Liver (tissue), 9 donors: Measurements from ENCODE around the gene MDGA2. TPM values are rescaled to one million over a fixed set of nuclear protein-coding genes. Genes with fewer than 3 reads are reported as not detected.

Experiments
- DNase-seq: peaks from one replicate; pipeline ENCODE4 v3.0.0-alpha.2; 2017; ENCODE audit warnings: low spot score
- H3K27ac ChIP-seq, 2 donors: one replicate each; pipeline ENCODE4 v1.7.0; 2013; ENCODE audit warnings: inconsistent platforms in 2 of 2, low read length in 2 of 2, control low read depth in 1 of 2, low read depth in 1 of 2, mild to moderate bottlenecking in 1 of 2
- H3K27me3 ChIP-seq, 4 donors: one replicate each; pipeline versions ENCODE4 v1.6.1 to v1.7.0; 2013; ENCODE audit warnings: low read length in 3 of 4, inconsistent platforms in 1 of 4, mild to moderate bottlenecking in 1 of 4, moderate library complexity in 1 of 4; ENCODE audit not compliant: control insufficient read depth in 4 of 4, insufficient read depth in 4 of 4
- H3K36me3 ChIP-seq, 4 donors: one replicate each; pipeline versions ENCODE4 v1.6.1 to v1.7.0; 2013; ENCODE audit warnings: low read length in 3 of 4, mild to moderate bottlenecking in 3 of 4, low read depth in 1 of 4, moderate library complexity in 1 of 4; ENCODE audit not compliant: control insufficient read depth in 4 of 4, insufficient read depth in 3 of 4
- H3K4me1 ChIP-seq, 4 donors: one replicate each; pipeline versions ENCODE4 v1.6.1 to v1.7.0; 2013; ENCODE audit warnings: low read length in 3 of 4, mild to moderate bottlenecking in 3 of 4, moderate library complexity in 1 of 4; ENCODE audit not compliant: control insufficient read depth in 4 of 4, insufficient read depth in 4 of 4
- H3K4me3 ChIP-seq, 3 donors: one replicate each; pipeline versions ENCODE4 v1.6.1 to v1.7.0; 2013; ENCODE audit warnings: low read length in 3 of 3, control low read depth in 1 of 3, low read depth in 1 of 3, mild to moderate bottlenecking in 1 of 3
- H3K9ac ChIP-seq, 2 donors: one replicate each; pipeline ENCODE4 v1.7.0; 2013; ENCODE audit warnings: low read length in 2 of 2, mild to moderate bottlenecking in 2 of 2, moderate library complexity in 2 of 2, control low read depth in 1 of 2, low read depth in 1 of 2
- H3K9me3 ChIP-seq, 4 donors: one replicate each; pipeline versions ENCODE4 v1.6.1 to v1.7.0; 2013; ENCODE audit warnings: low read length in 3 of 4; ENCODE audit not compliant: control insufficient read depth in 4 of 4
- ATF3 ChIP-seq: IDR thresholded peaks from 2 replicates; pipeline ENCODE4 v1.6.1; 2016; ENCODE audit warnings: antibody characterized with exemption
- CTCF ChIP-seq: fragments of 150-350 bp; IDR thresholded peaks from 2 replicates; pipeline ENCODE4 v1.5.1; 2017; ENCODE audit warnings: improper control_type of control experiment, low read depth, low read length; ENCODE audit not compliant: missing input control
- EGR1 ChIP-seq, 2 donors: IDR thresholded peaks; 2 replicates each; pipeline ENCODE4 v1.6.1; 2016 to 2018; ENCODE audit warnings: antibody characterized with exemption in 2 of 2, low read depth in 2 of 2
- FOXA1 ChIP-seq: IDR thresholded peaks from 2 replicates; pipeline ENCODE4 v1.6.1; 2016; ENCODE audit warnings: antibody characterized with exemption
- FOXA2 ChIP-seq: IDR thresholded peaks from 2 replicates; pipeline ENCODE4 v1.6.1; 2016; ENCODE audit warnings: antibody characterized with exemption
- GABPA ChIP-seq, 2 donors: IDR thresholded peaks in 1 of 2; conservative IDR thresholded peaks in 1 of 2; 2 replicates each; pipeline ENCODE4 v1.6.1; 2016; ENCODE audit warnings: antibody characterized with exemption in 2 of 2, mild to moderate bottlenecking in 1 of 2, moderate library complexity in 1 of 2
- HNF4A ChIP-seq, 2 donors: conservative IDR thresholded peaks; 2 replicates each; pipeline ENCODE4 v1.6.1; 2016; ENCODE audit warnings: antibody characterized with exemption in 2 of 2, mild to moderate bottlenecking in 2 of 2
- HNF4G ChIP-seq: IDR thresholded peaks from 2 replicates; pipeline ENCODE4 v1.6.1; 2016; ENCODE audit warnings: antibody characterized with exemption
- JUND ChIP-seq, 2 donors: IDR thresholded peaks; 2 replicates each; pipeline ENCODE4 v1.6.1; 2016; ENCODE audit warnings: antibody characterized with exemption in 2 of 2
- MAX ChIP-seq: IDR thresholded peaks from 2 replicates; pipeline ENCODE4 v1.6.1; 2016; ENCODE audit warnings: antibody characterized with exemption
- NR2F2 ChIP-seq: IDR thresholded peaks from 2 replicates; pipeline ENCODE4 v1.6.1; 2016; ENCODE audit warnings: antibody characterized with exemption
- RAD21 ChIP-seq, 2 donors: IDR thresholded peaks; 2 replicates each; pipeline ENCODE4 v1.6.1; 2016; ENCODE audit warnings: antibody characterized with exemption in 2 of 2, mild to moderate bottlenecking in 2 of 2
- REST ChIP-seq: IDR thresholded peaks from 2 replicates; pipeline ENCODE4 v1.6.1; 2016; ENCODE audit warnings: antibody characterized with exemption, mild to moderate bottlenecking
- RXRA ChIP-seq, 2 donors: IDR thresholded peaks; 2 replicates each; pipeline ENCODE4 v1.6.1; 2017 to 2018; ENCODE audit warnings: antibody characterized with exemption in 2 of 2, mild to moderate bottlenecking in 1 of 2
- SP1 ChIP-seq: IDR thresholded peaks from 2 replicates; pipeline ENCODE4 v1.6.1; 2018; ENCODE audit warnings: antibody characterized with exemption, mild to moderate bottlenecking
- TAF1 ChIP-seq: conservative IDR thresholded peaks from 2 replicates; pipeline ENCODE4 v1.6.1; 2016; ENCODE audit warnings: antibody characterized with exemption, mild to moderate bottlenecking
- YY1 ChIP-seq: IDR thresholded peaks from 2 replicates; pipeline ENCODE4 v1.6.1; 2016; ENCODE audit warnings: antibody characterized with exemption, mild to moderate bottlenecking
- ZBTB33 ChIP-seq: IDR thresholded peaks from 2 replicates; pipeline ENCODE4 v1.6.1; 2016; ENCODE audit warnings: antibody characterized with exemption
- WGBS: extraction: QIAGEN DNeasy Blood & Tissue Kit; methylation state at CpG from one replicate; pipeline ENCODE4 v1.1.7; 2013; 5-methylcytosine and 5-hydroxymethylcytosine counted together
- polyA plus RNA-seq, 2 donors: library from polyadenylated mRNA; stranded (reverse) in 1 of 2; unstranded in 1 of 2; fragments of 200-250 nt in 1 of 2; fragments of >200 nt in 1 of 2; fragmentation: Nextera tagmentation in 1 of 2; extraction: Ambion mirVana in 1 of 2; gene quantifications; one replicate each; pipeline versions ENCODE4 v1.2.1 to v1.2.3, GENCODE V29; 2013 to 2015
- total RNA-seq, 2 donors: library from RNA; depleted of rRNA; stranded (reverse); fragments of >200 nt; gene quantifications; one replicate each; pipeline ENCODE4 v1.2.3, GENCODE V29; 2014
- donor health status: healthy.
- donor health status: healthy.
- donor health status: healthy.
- donor health status: healthy.
- donor health status: healthy.

MDGA2 gene
- total and polyA plus RNA-seq, 4 donors = 0.05 to 0.33 (median 0.19) TPM

GRCh38 chr14:46940611-46941010 lies 734.8 kb downstream of the MDGA2 start:
- Histone ChIP-seq H3K4me3 (no peak overlapping the region), H3K36me3 (no peaks in the 10 kb centered on the region), H3K9me3 (no peaks in the 10 kb centered on the region), H3K27me3 (no peaks in the 10 kb centered on the region), H3K9ac (no peak overlapping the region), H3K27ac (no peak overlapping the region), H3K4me1 (no peaks in the 10 kb centered on the region)
- TF ChIP-seq RXRA (IDR thresholded peaks at IDR 0.05) (no peak), CTCF (no peak), ATF3 (no peak), YY1 (no peak), FOXA2 (no peak), MAX (no peak), REST (no peak), JUND (IDR thresholded peaks at IDR 0.05) (no peak), TAF1 (no peak), EGR1 (IDR thresholded peaks at IDR 0.05; ENCODE audit: low read depth in 2 of 2) (no peak), SP1 (no peak), HNF4A (conservative IDR thresholded peaks at IDR 0.05) (no peak), RAD21 (IDR thresholded peaks at IDR 0.05) (no peak), FOXA1 (no peak), HNF4G (no peak), GABPA (IDR thresholded peaks at IDR 0.05 in 1 of 2, conservative IDR thresholded peaks at IDR 0.05 in 1 of 2) (no peak), ZBTB33 (no peak), NR2F2 (no peak)
- 90% methylated on average over 5 of the region's 5 CpGs for WGBS
- DNase-seq = no peak

GRCh38 chr14:46920542-46920941 lies 754.9 kb downstream of the MDGA2 start:
- Histone ChIP-seq H3K9me3 (no peaks in the 10 kb centered on the region), H3K4me3 (no peak overlapping the region), H3K27ac (no peak overlapping the region), H3K36me3 (no peaks in the 10 kb centered on the region), H3K9ac (no peak overlapping the region), H3K27me3 (no peaks in the 10 kb centered on the region), H3K4me1 (no peaks in the 10 kb centered on the region)
- DNase-seq = no peak
- 86% methylated on average over 3 of the region's 3 CpGs for WGBS
- no peak for TF ChIP-seq GABPA (IDR thresholded peaks at IDR 0.05 in 1 of 2, conservative IDR thresholded peaks at IDR 0.05 in 1 of 2)
- TF ChIP-seq CTCF = no peak
- no peak for TF ChIP-seq FOXA2
- TF ChIP-seq NR2F2 = no peak
- TF ChIP-seq REST = no peak
